ENCODE measurements around the gene UXT. TPM values are rescaled to one million over a fixed set of nuclear protein-coding genes. Genes with fewer than 3 reads are reported as not detected.
A peak's percentile ranks its signal among the peaks of the same experiment; 100 is the strongest.

Gene UXT
- total and polyA plus RNA-seq, 9 of the 15 experiments (the other 6 are each of a cell fraction or from before 2014, with no cell fraction given) = 141 to 300 (median 204) TPM

- no peak for TF ChIP-seq POLR2H (tag; IDR thresholded peaks at IDR 0.05; ENCODE audit: low read depth)
- peak; percentile 95 for TF ChIP-seq SMARCA4 (IDR thresholded peaks at IDR 0.05)
- TF ChIP-seq THAP12 (CRISPR knock-in tag; IDR thresholded peaks at IDR 0.05) = no peak
- TF ChIP-seq MAFK (IDR thresholded peaks at IDR 0.05; ENCODE audit: low read length) = no peak
- TF ChIP-seq TCF3 (CRISPR knock-in tag; IDR thresholded peaks at IDR 0.05) = peak; percentile 99
- TF ChIP-seq TAF9B (IDR thresholded peaks at IDR 0.05; ENCODE audit: partially characterized antibody) = peak; percentile 55
- peak; percentile 63; the same call in 1 of the 2 replicates for TF ChIP-seq MXI1 (IDR thresholded peaks at IDR 0.05; ENCODE audit: low read depth, low read length)
- no peak for TF ChIP-seq ESRRB (CRISPR knock-in tag; IDR thresholded peaks at IDR 0.05; ENCODE audit: borderline replicate concordance)
- TF ChIP-seq NEUROD1 (IDR thresholded peaks at IDR 0.05; ENCODE audit: borderline replicate concordance, low read depth, low read length, partially characterized antibody) = peak; percentile 57
- TF ChIP-seq NCOR1 (IDR thresholded peaks at IDR 0.05) = peak; percentile 99
- TF ChIP-seq MTA3 (IDR thresholded peaks at IDR 0.05; ENCODE audit: borderline replicate concordance) = 0 out of 2 replicates have a peak, but pooled peaks have one; percentile 58
- peak; percentile 89; the same call in 1 of the 2 replicates for TF ChIP-seq ZNF609 (CRISPR knock-in tag; IDR thresholded peaks at IDR 0.05; ENCODE audit: borderline replicate concordance)
- TF ChIP-seq BRD9 (IDR thresholded peaks at IDR 0.05; ENCODE audit: low read depth, partially characterized antibody) = no peak
- TF ChIP-seq ZNF77 (CRISPR knock-in tag; IDR thresholded peaks at IDR 0.05) = no peak
- peak; percentile 99 for TF ChIP-seq CBFA2T2 (conservative IDR thresholded peaks at IDR 0.05)
- no peak for TF ChIP-seq ZBTB26 (CRISPR knock-in tag; IDR thresholded peaks at IDR 0.05)
- TF ChIP-seq POLR3G (IDR thresholded peaks at IDR 0.05; ENCODE audit: extremely low read depth, insufficient read length, insufficient replicate concordance) = no peak
- peak; percentile 92 for TF ChIP-seq SMARCE1 (IDR thresholded peaks at IDR 0.05)
- peak; percentile 87 for TF ChIP-seq GATA2 (CRISPR knock-in tag; IDR thresholded peaks at IDR 0.05)
- TF ChIP-seq NCOA1 (IDR thresholded peaks at IDR 0.05; ENCODE audit: low read depth) = peak; percentile 85
Observed at GRCh38 chrX:47683184-47683828, 24.3 kb upstream of the UXT start (continued).
